CD14-positive monocyte (primary cell): Measurements from ENCODE around the gene FOXP1. TPM values are rescaled to one million over a fixed set of nuclear protein-coding genes. Genes with fewer than 3 reads are reported as not detected.
A peak's percentile ranks its signal among the peaks of the same experiment; 100 is the strongest.

Source experiments
- DNase-seq, 3 donors: peaks; one replicate each; pipeline ENCODE4 v3.0.0-alpha.2; 2011 to 2022
- H2AFZ ChIP-seq: 2 replicates; pipeline ENCODE4 v1.6.0; 2012; ENCODE audit warnings: mild to moderate bottlenecking, low read depth, low read length, inconsistent platforms; ENCODE audit not compliant: insufficient read depth, poor library complexity, severe bottlenecking
- H3K27ac ChIP-seq, 2 donors: 1 replicate in 1 of 2; 2 replicates in 1 of 2; pipeline ENCODE4 v1.5.1; 2012 to 2013; ENCODE audit warnings: low read length in 2 of 2, control low read depth in 1 of 2, inconsistent platforms in 1 of 2, low read depth in 1 of 2, mild to moderate bottlenecking in 1 of 2
- H3K27me3 ChIP-seq, 2 donors: one replicate each; pipeline versions ENCODE4 v1.6.0 to v1.6.1; 2011 to 2013; ENCODE audit warnings: low read length in 2 of 2; ENCODE audit not compliant: control insufficient read depth in 2 of 2, insufficient read depth in 2 of 2
- H3K36me3 ChIP-seq, 2 donors: replicated peaks in 1 of 2; 1 replicate in 1 of 2; 2 replicates in 1 of 2; pipeline versions ENCODE4 v1.5.1 to v1.6.1; 2012 to 2013; ENCODE audit warnings: low read length in 2 of 2, control low read depth in 1 of 2, inconsistent platforms in 1 of 2, mild to moderate bottlenecking in 1 of 2; ENCODE audit not compliant: insufficient read depth in 2 of 2, control insufficient read depth in 1 of 2
- H3K4me1 ChIP-seq, 2 donors: 1 replicate in 1 of 2; 2 replicates in 1 of 2; pipeline versions ENCODE4 v1.5.1 to v1.6.1; 2012 to 2013; ENCODE audit warnings: low read length in 2 of 2, control low read depth in 1 of 2, inconsistent platforms in 1 of 2, mild to moderate bottlenecking in 1 of 2, moderate library complexity in 1 of 2; ENCODE audit not compliant: insufficient read depth in 2 of 2, control insufficient read depth in 1 of 2
- H3K4me2 ChIP-seq: replicated peaks from 2 replicates; pipeline ENCODE3; 2012; ENCODE audit warnings: low read length, moderate library complexity, mild to moderate bottlenecking; ENCODE audit not compliant: poor library complexity, severe bottlenecking; ENCODE audit errors: extremely low read depth
- H3K4me3 ChIP-seq, 3 experiments: fragments of 200-600 bp in 1 of 3; sonication (generic) in 1 of 3; replicated peaks in 1 of 3; 1 replicate in 2 of 3; 2 replicates in 1 of 3; pipeline ENCODE4 v1.5.1; 2011 to 2013; ENCODE audit warnings: low read length in 3 of 3, mild to moderate bottlenecking in 3 of 3, control low read depth in 2 of 3, low read depth in 2 of 3, inconsistent platforms in 1 of 3, moderate library complexity in 1 of 3
- H3K79me2 ChIP-seq: 2 replicates; pipeline ENCODE4 v1.6.0; 2012; ENCODE audit warnings: mild to moderate bottlenecking, control low read depth, inconsistent platforms, low read length, moderate library complexity; ENCODE audit not compliant: insufficient read depth
- H3K9ac ChIP-seq: 2 replicates; pipeline ENCODE4 v1.6.0; 2017; ENCODE audit warnings: low read length, mild to moderate bottlenecking; ENCODE audit not compliant: insufficient read depth, poor library complexity, severe bottlenecking
- H3K9me3 ChIP-seq, 2 donors: replicated peaks in 1 of 2; 1 replicate in 1 of 2; 2 replicates in 1 of 2; pipeline versions ENCODE4 v1.5.1 to v1.6.1; 2012 to 2013; ENCODE audit warnings: low read length in 2 of 2, control low read depth in 1 of 2; ENCODE audit not compliant: control insufficient read depth in 1 of 2, insufficient read depth in 1 of 2
- H4K20me1 ChIP-seq: 2 replicates; pipeline ENCODE4 v1.6.0; 2012; ENCODE audit warnings: mild to moderate bottlenecking, low read length, control low read depth, moderate library complexity; ENCODE audit not compliant: insufficient read depth
- H3K27ac Mint-ChIP-seq, 7 donors: one replicate each; pipeline ENCODE4 v1.8.0; 2020; ENCODE audit warnings: mild to moderate bottlenecking in 7 of 7, mixed read lengths in 7 of 7, moderate library complexity in 6 of 7, inconsistent platforms in 2 of 7
- H3K27me3 Mint-ChIP-seq, 3 donors: one replicate each; pipeline ENCODE4 v1.8.0; 2021 to 2022; ENCODE audit warnings: low read depth in 3 of 3, mild to moderate bottlenecking in 3 of 3, mixed read lengths in 3 of 3, moderate library complexity in 3 of 3, inconsistent platforms in 1 of 3
- H3K36me3 Mint-ChIP-seq, 2 donors: one replicate each; pipeline ENCODE4 v1.8.0; 2020; ENCODE audit warnings: mixed read lengths in 2 of 2, inconsistent platforms in 1 of 2, mild to moderate bottlenecking in 1 of 2
- H3K4me1 Mint-ChIP-seq: one replicate; pipeline ENCODE4 v1.8.0; 2020; ENCODE audit warnings: mild to moderate bottlenecking, mixed read lengths
- H3K4me3 Mint-ChIP-seq, 2 donors: one replicate each; pipeline ENCODE4 v1.8.0; 2020; ENCODE audit warnings: mild to moderate bottlenecking in 2 of 2, mixed read lengths in 2 of 2, moderate library complexity in 1 of 2
- H3K9me3 Mint-ChIP-seq, 7 donors: one replicate each; pipeline ENCODE4 v1.8.0; 2020 to 2022; ENCODE audit warnings: mixed read lengths in 7 of 7, mild to moderate bottlenecking in 6 of 7, moderate library complexity in 6 of 7, inconsistent platforms in 2 of 7
- CTCF ChIP-seq: fragments of 200-600 bp; IDR thresholded peaks from one replicate; pipeline ENCODE4 v1.8.0; 2022; ENCODE audit warnings: antibody characterized with exemption, mild to moderate bottlenecking
- WGBS: methylation state at CpG from one replicate; pipeline ENCODE4 v1.1.5; 2013; ENCODE audit warnings: missing lambda C conversion rate; ENCODE audit not compliant: insufficient coverage; 5-methylcytosine and 5-hydroxymethylcytosine counted together
- intact Hi-C, 2 donors: fragments of 100-400 bp; cut with micrococcal nuclease; formaldehyde crosslinking; loops; one replicate each; pipeline versions ENCODE4 v1.15.0 to v1.15.1; 2023
- polyA plus RNA-seq, 3 donors: library from polyadenylated mRNA; depleted of rRNA in 1 of 3; unstranded in 2 of 3; stranded (reverse) in 1 of 3; fragments of 300-500 nt in 2 of 3; fragments of >200 nt in 1 of 3; fragmentation: Illumina TruSeq in 2 of 3; gene quantifications; 1 replicate in 2 of 3; 2 replicates in 1 of 3; pipeline ENCODE4 v1.2.3, GENCODE V29; 2012 to 2021

The FOXP1 gene
- polyA plus RNA-seq, 3 donors, result 25.7 to 42.6 (median 27.8) TPM

GRCh38 chr3:71451812-71452211 is 131.7 kb downstream of the FOXP1 start:
- DNase-seq, result no peak
- Histone ChIP-seq H3K27ac (peak overlapping the region in 1 of 2 donors; percentile 17), H3K9ac (no peak overlapping the region), H3K4me3 (no peak overlapping the region), H3K79me2 (peaks cover 100% of the 10 kb centered on the region), H2AFZ (no peak overlapping the region), H3K36me3 (no peaks in the 10 kb centered on the region), H4K20me1 (peaks cover 5% of the 10 kb centered on the region), H3K4me1 (peaks cover 58 to 59% of the 10 kb centered on the region in 2 donors), H3K9me3 (no peaks in the 10 kb centered on the region), H3K27me3 (no peaks in the 10 kb centered on the region), H3K4me2 (no peak overlapping the region)
- H3K4me3 Mint-ChIP-seq, result no peak overlapping the region
- intact Hi-C loops, result loop anchor here in 1 of 2 donors (10.0 kb wide), 1 partner anchor 113 kb away; no protein-coding TSS in a partner anchor
- peak overlapping the region in 2 of 7 donors; percentile 12 to 35 for H3K27ac Mint-ChIP-seq
- H3K36me3 Mint-ChIP-seq, result peaks cover 3 to 7% of the 10 kb centered on the region in 2 donors
- no peaks in the 10 kb centered on the region for H3K9me3 Mint-ChIP-seq
- no peak for TF ChIP-seq CTCF
- H3K4me1 Mint-ChIP-seq, result peaks cover 83% of the 10 kb centered on the region
- H3K27me3 Mint-ChIP-seq, result no peaks in the 10 kb centered on the region
- 71% methylated on average over 2 of the region's 5 CpGs for WGBS

- H3K27ac ChIP-seq, result peak overlapping the region in 1 of 2 donors; percentile 17
- Mint-ChIP-seq H3K36me3 (peaks cover 5 to 9% of the 10 kb centered on the region in 2 donors), H3K27ac (peak overlapping the region in 3 of 7 donors; percentile 35 to 69 (median 56)), H3K27me3 (no peaks in the 10 kb centered on the region), H3K4me3 (no peak overlapping the region), H3K4me1 (peaks cover 83% of the 10 kb centered on the region), H3K9me3 (no peaks in the 10 kb centered on the region)
- H3K27me3 ChIP-seq, result no peaks in the 10 kb centered on the region
- no peak overlapping the region for H3K4me3 ChIP-seq
- no peaks in the 10 kb centered on the region for H3K36me3 ChIP-seq
- no peak overlapping the region for H2AFZ ChIP-seq
- no peaks in the 10 kb centered on the region for H3K9me3 ChIP-seq
- H3K4me1 ChIP-seq, result peaks cover 58 to 59% of the 10 kb centered on the region in 2 donors
- intact Hi-C loops, result loop anchor here in 1 of 2 donors (10.0 kb wide), 1 partner anchor 114 kb away; no protein-coding TSS in a partner anchor
- peaks cover 100% of the 10 kb centered on the region for H3K79me2 ChIP-seq
- H3K9ac ChIP-seq, result no peak overlapping the region
- H4K20me1 ChIP-seq, result peaks cover 5% of the 10 kb centered on the region
- TF ChIP-seq CTCF, result no peak
- no peak overlapping the region for H3K4me2 ChIP-seq
- WGBS, result 34% methylated on average over 3 of the region's 4 CpGs
- no peak for DNase-seq
Measured at GRCh38 chr3:71451060-71451459, 132.5 kb downstream of the FOXP1 start.
